Measurements from ENCODE around the gene FUT7.

FUT7 gene

GRCh38 chr9:137027369-137028262 is 4.3 kb downstream of the FUT7 start, which contains the start of gene ABCA2 (continued):
- 0 out of 2 replicates have a peak, but pooled peaks have one; percentile 7 for TF ChIP-seq ZIC2 (tag by site-specific recombination; IDR thresholded peaks at IDR 0.05)
- TF ChIP-seq SP2 (tag by site-specific recombination; IDR thresholded peaks at IDR 0.05), result no peak
- no peak for TF ChIP-seq MYNN (tag by site-specific recombination; IDR thresholded peaks at IDR 0.05; ENCODE audit: borderline replicate concordance)
- TF ChIP-seq TSHZ1 (tag by site-specific recombination; IDR thresholded peaks at IDR 0.05; ENCODE audit: borderline replicate concordance), result no peak
- TF ChIP-seq ZSCAN30 (tag by site-specific recombination; IDR thresholded peaks at IDR 0.05), result no peak
- no peak for TF ChIP-seq ZNF18 (tag by site-specific recombination; IDR thresholded peaks at IDR 0.05)
- no peak for TF ChIP-seq ZNF510 (tag by site-specific recombination; IDR thresholded peaks at IDR 0.05; ENCODE audit: insufficient replicate concordance)
- no peak for TF ChIP-seq ZFP3 (tag by site-specific recombination; IDR thresholded peaks at IDR 0.05; ENCODE audit: low read depth)
- no peak for TF ChIP-seq ZNF776 (tag by site-specific recombination; IDR thresholded peaks at IDR 0.05; ENCODE audit: borderline replicate concordance)

GRCh38 chr9:137026828-137027227 is 5.1 kb downstream of the FUT7 start:
- no peak overlapping the region for H3K27ac ChIP-seq (ENCODE audit: extremely low read depth, low read depth, low read length)
- TF ChIP-seq ZSCAN5A (tag by site-specific recombination; IDR thresholded peaks at IDR 0.05) (no peak), HIC1 (tag by site-specific recombination; IDR thresholded peaks at IDR 0.05) (peak; percentile 30; the same call in 1 of the 2 replicates), GLIS1 (tag by site-specific recombination; IDR thresholded peaks at IDR 0.05) (peak; percentile 69), ZSCAN23 (tag by site-specific recombination; IDR thresholded peaks at IDR 0.05) (no peak), KLF17 (tag by site-specific recombination; IDR thresholded peaks at IDR 0.05) (no peak), ZNF174 (tag by site-specific recombination; IDR thresholded peaks at IDR 0.05) (no peak), ZNF639 (tag by site-specific recombination; IDR thresholded peaks at IDR 0.05) (no peak), ZBTB44 (tag by site-specific recombination; IDR thresholded peaks at IDR 0.05) (peak; percentile 26; the same call in 1 of the 2 replicates), KLF1 (tag by site-specific recombination; IDR thresholded peaks at IDR 0.05) (0 out of 2 replicates have a peak, but pooled peaks have one; percentile 19), ZNF350 (tag by site-specific recombination; IDR thresholded peaks at IDR 0.05) (no peak), ZNF677 (tag by site-specific recombination; IDR thresholded peaks at IDR 0.05) (no peak), ZNF335 (tag by site-specific recombination; conservative IDR thresholded peaks at IDR 0.05) (peak; percentile 61; the same call in 1 of the 2 replicates)

More at GRCh38 chr9:137026828-137027227, 5.1 kb downstream of the FUT7 start:
- no peak overlapping the region for H3K4me3 ChIP-seq (ENCODE audit: low read depth, low read length)
- H3K4me1 ChIP-seq (ENCODE audit: control insufficient read depth, insufficient read depth, low read length), result peaks cover 2% of the 10 kb centered on the region; the same call in 1 of the 2 replicates
- H3K36me3 ChIP-seq (ENCODE audit: control insufficient read depth in 2 of 2, insufficient read depth in 1 of 2, low read length in 2 of 2), result peaks cover 0 to 4% of the 10 kb centered on the region in 2 experiments; a peak in 1 of 3 replicates
- ChIA-PET POLR2A (interaction anchor here (1.9 kb wide), 1 partner anchor 35 kb away, joined by 6 read pairs; the partner anchor contains the start of gene PAXX), CTCF (interaction anchor here (0.7 to 5.8 kb wide), 13 partner anchors 8 to 240 kb away, joined by 3 to 86 read pairs (median 6); partner anchors contain the start of genes CLIC3, MAN1B1, SAPCD2 and TMEM141)
- no peaks in the 10 kb centered on the region for H3K9me3 ChIP-seq (ENCODE audit: control insufficient read depth, insufficient read depth, low read depth, low read length)

Data from HEK293 (cell line).